Measurements from ENCODE around the gene POLR1A.

POLR1A gene

GRCh38 chr2:86072271-86072858 is 33.3 kb downstream of the POLR1A start:
- in situ Hi-C loops (cut with MboI; ENCODE audit: low pct_unique_long_range_greater_than_20kb, low sequenced_read_pairs, unreplicated experiment): loop anchor here (10.0 kb wide), 1 partner anchor 348 kb away; no protein-coding TSS in a partner anchor
- peak; percentile 34 for DNase-seq (ENCODE audit: low spot score)
- no peak for TF ChIP-seq CTCF (IDR thresholded peaks at IDR 0.05; ENCODE audit: extremely low read depth, insufficient read depth, missing control alignments)

GRCh38 chr2:86070868-86071267 is 34.8 kb downstream of the POLR1A start:
- in situ Hi-C loops (cut with MboI; ENCODE audit: low pct_unique_long_range_greater_than_20kb, low sequenced_read_pairs, unreplicated experiment): loop anchor here (10.0 kb wide), 1 partner anchor 346 kb away; no protein-coding TSS in a partner anchor

GRCh38 chr2:86069783-86070339 is 35.8 kb downstream of the POLR1A start:
- DNase-seq (ENCODE audit: low spot score): no peak
- in situ Hi-C loops (cut with MboI; ENCODE audit: low pct_unique_long_range_greater_than_20kb, low sequenced_read_pairs, unreplicated experiment): loop anchor here (10.0 kb wide), 1 partner anchor 345 kb away; no protein-coding TSS in a partner anchor
- no peak for TF ChIP-seq CTCF (IDR thresholded peaks at IDR 0.05; ENCODE audit: extremely low read depth, insufficient read depth, missing control alignments)

More at GRCh38 chr2:86070868-86071267, 34.8 kb downstream of the POLR1A start:
- TF ChIP-seq CTCF (IDR thresholded peaks at IDR 0.05; ENCODE audit: extremely low read depth, insufficient read depth, missing control alignments): no peak
- DNase-seq (ENCODE audit: low spot score): no peak

GRCh38 chr2:86069091-86069685 is 36.5 kb downstream of the POLR1A start:
- no peak for DNase-seq (ENCODE audit: low spot score)
- TF ChIP-seq CTCF (IDR thresholded peaks at IDR 0.05; ENCODE audit: extremely low read depth, insufficient read depth, missing control alignments): no peak

GRCh38 chr2:86068648-86069047 is 37.0 kb downstream of the POLR1A start:
- DNase-seq (ENCODE audit: low spot score): no peak
- TF ChIP-seq CTCF (IDR thresholded peaks at IDR 0.05; ENCODE audit: extremely low read depth, insufficient read depth, missing control alignments): no peak
- in situ Hi-C loops (cut with MboI; ENCODE audit: low pct_unique_long_range_greater_than_20kb, low sequenced_read_pairs, unreplicated experiment): no loop called here

More at GRCh38 chr2:86069091-86069685, 36.5 kb downstream of the POLR1A start:
- in situ Hi-C loops (cut with MboI; ENCODE audit: low pct_unique_long_range_greater_than_20kb, low sequenced_read_pairs, unreplicated experiment): no loop called here

- peak; percentile 53 for DNase-seq (ENCODE audit: low spot score)
- no peak for TF ChIP-seq CTCF (IDR thresholded peaks at IDR 0.05; ENCODE audit: extremely low read depth, insufficient read depth, missing control alignments)
- in situ Hi-C loops (cut with MboI; ENCODE audit: low pct_unique_long_range_greater_than_20kb, low sequenced_read_pairs, unreplicated experiment): no loop called here
Observed at GRCh38 chr2:86068136-86068588, 37.5 kb downstream of the POLR1A start.

All from GM13977 (cell line).